CD14-positive monocyte (primary cell): ENCODE data around the gene HS1BP3. TPM values are rescaled to one million over a fixed set of nuclear protein-coding genes. Genes with fewer than 3 reads are reported as not detected.

ENCODE experiments used
- DNase-seq, 3 donors: peaks; one replicate each; pipeline ENCODE4 v3.0.0-alpha.2; 2011 to 2022
- H2AFZ ChIP-seq: 2 replicates; pipeline ENCODE4 v1.6.0; 2012; ENCODE audit warnings: mild to moderate bottlenecking, low read depth, low read length, inconsistent platforms; ENCODE audit not compliant: insufficient read depth, poor library complexity, severe bottlenecking
- H3K27ac ChIP-seq, 2 donors: 1 replicate in 1 of 2; 2 replicates in 1 of 2; pipeline ENCODE4 v1.5.1; 2012 to 2013; ENCODE audit warnings: low read length in 2 of 2, control low read depth in 1 of 2, inconsistent platforms in 1 of 2, low read depth in 1 of 2, mild to moderate bottlenecking in 1 of 2
- H3K27me3 ChIP-seq, 2 donors: one replicate each; pipeline versions ENCODE4 v1.6.0 to v1.6.1; 2011 to 2013; ENCODE audit warnings: low read length in 2 of 2; ENCODE audit not compliant: control insufficient read depth in 2 of 2, insufficient read depth in 2 of 2
- H3K36me3 ChIP-seq, 2 donors: replicated peaks in 1 of 2; 1 replicate in 1 of 2; 2 replicates in 1 of 2; pipeline versions ENCODE4 v1.5.1 to v1.6.1; 2012 to 2013; ENCODE audit warnings: low read length in 2 of 2, control low read depth in 1 of 2, inconsistent platforms in 1 of 2, mild to moderate bottlenecking in 1 of 2; ENCODE audit not compliant: insufficient read depth in 2 of 2, control insufficient read depth in 1 of 2
- H3K4me1 ChIP-seq, 2 donors: 1 replicate in 1 of 2; 2 replicates in 1 of 2; pipeline versions ENCODE4 v1.5.1 to v1.6.1; 2012 to 2013; ENCODE audit warnings: low read length in 2 of 2, control low read depth in 1 of 2, inconsistent platforms in 1 of 2, mild to moderate bottlenecking in 1 of 2, moderate library complexity in 1 of 2; ENCODE audit not compliant: insufficient read depth in 2 of 2, control insufficient read depth in 1 of 2
- H3K4me2 ChIP-seq: replicated peaks from 2 replicates; pipeline ENCODE3; 2012; ENCODE audit warnings: low read length, moderate library complexity, mild to moderate bottlenecking; ENCODE audit not compliant: poor library complexity, severe bottlenecking; ENCODE audit errors: extremely low read depth
- H3K4me3 ChIP-seq, 3 experiments: fragments of 200-600 bp in 1 of 3; sonication (generic) in 1 of 3; replicated peaks in 1 of 3; 1 replicate in 2 of 3; 2 replicates in 1 of 3; pipeline ENCODE4 v1.5.1; 2011 to 2013; ENCODE audit warnings: low read length in 3 of 3, mild to moderate bottlenecking in 3 of 3, control low read depth in 2 of 3, low read depth in 2 of 3, inconsistent platforms in 1 of 3, moderate library complexity in 1 of 3
- H3K79me2 ChIP-seq: 2 replicates; pipeline ENCODE4 v1.6.0; 2012; ENCODE audit warnings: mild to moderate bottlenecking, control low read depth, inconsistent platforms, low read length, moderate library complexity; ENCODE audit not compliant: insufficient read depth
- H3K9ac ChIP-seq: 2 replicates; pipeline ENCODE4 v1.6.0; 2017; ENCODE audit warnings: low read length, mild to moderate bottlenecking; ENCODE audit not compliant: insufficient read depth, poor library complexity, severe bottlenecking
- H3K9me3 ChIP-seq, 2 donors: replicated peaks in 1 of 2; 1 replicate in 1 of 2; 2 replicates in 1 of 2; pipeline versions ENCODE4 v1.5.1 to v1.6.1; 2012 to 2013; ENCODE audit warnings: low read length in 2 of 2, control low read depth in 1 of 2; ENCODE audit not compliant: control insufficient read depth in 1 of 2, insufficient read depth in 1 of 2
- H4K20me1 ChIP-seq: 2 replicates; pipeline ENCODE4 v1.6.0; 2012; ENCODE audit warnings: mild to moderate bottlenecking, low read length, control low read depth, moderate library complexity; ENCODE audit not compliant: insufficient read depth
- H3K27ac Mint-ChIP-seq, 7 donors: one replicate each; pipeline ENCODE4 v1.8.0; 2020; ENCODE audit warnings: mild to moderate bottlenecking in 7 of 7, mixed read lengths in 7 of 7, moderate library complexity in 6 of 7, inconsistent platforms in 2 of 7
- H3K27me3 Mint-ChIP-seq, 3 donors: one replicate each; pipeline ENCODE4 v1.8.0; 2021 to 2022; ENCODE audit warnings: low read depth in 3 of 3, mild to moderate bottlenecking in 3 of 3, mixed read lengths in 3 of 3, moderate library complexity in 3 of 3, inconsistent platforms in 1 of 3
- H3K36me3 Mint-ChIP-seq, 2 donors: one replicate each; pipeline ENCODE4 v1.8.0; 2020; ENCODE audit warnings: mixed read lengths in 2 of 2, inconsistent platforms in 1 of 2, mild to moderate bottlenecking in 1 of 2
- H3K4me1 Mint-ChIP-seq: one replicate; pipeline ENCODE4 v1.8.0; 2020; ENCODE audit warnings: mild to moderate bottlenecking, mixed read lengths
- H3K4me3 Mint-ChIP-seq, 2 donors: one replicate each; pipeline ENCODE4 v1.8.0; 2020; ENCODE audit warnings: mild to moderate bottlenecking in 2 of 2, mixed read lengths in 2 of 2, moderate library complexity in 1 of 2
- H3K9me3 Mint-ChIP-seq, 7 donors: one replicate each; pipeline ENCODE4 v1.8.0; 2020 to 2022; ENCODE audit warnings: mixed read lengths in 7 of 7, mild to moderate bottlenecking in 6 of 7, moderate library complexity in 6 of 7, inconsistent platforms in 2 of 7
- CTCF ChIP-seq: fragments of 200-600 bp; IDR thresholded peaks from one replicate; pipeline ENCODE4 v1.8.0; 2022; ENCODE audit warnings: antibody characterized with exemption, mild to moderate bottlenecking
- WGBS: methylation state at CpG from one replicate; pipeline ENCODE4 v1.1.5; 2013; ENCODE audit warnings: missing lambda C conversion rate; ENCODE audit not compliant: insufficient coverage; 5-methylcytosine and 5-hydroxymethylcytosine counted together
- intact Hi-C, 2 donors: fragments of 100-400 bp; cut with micrococcal nuclease; formaldehyde crosslinking; loops; one replicate each; pipeline versions ENCODE4 v1.15.0 to v1.15.1; 2023
- polyA plus RNA-seq, 3 donors: library from polyadenylated mRNA; depleted of rRNA in 1 of 3; unstranded in 2 of 3; stranded (reverse) in 1 of 3; fragments of 300-500 nt in 2 of 3; fragments of >200 nt in 1 of 3; fragmentation: Illumina TruSeq in 2 of 3; gene quantifications; 1 replicate in 2 of 3; 2 replicates in 1 of 3; pipeline ENCODE4 v1.2.3, GENCODE V29; 2012 to 2021

Gene HS1BP3
- polyA plus RNA-seq, 3 donors: 45.1 to 48.9 (median 45.4) TPM

DNA sequence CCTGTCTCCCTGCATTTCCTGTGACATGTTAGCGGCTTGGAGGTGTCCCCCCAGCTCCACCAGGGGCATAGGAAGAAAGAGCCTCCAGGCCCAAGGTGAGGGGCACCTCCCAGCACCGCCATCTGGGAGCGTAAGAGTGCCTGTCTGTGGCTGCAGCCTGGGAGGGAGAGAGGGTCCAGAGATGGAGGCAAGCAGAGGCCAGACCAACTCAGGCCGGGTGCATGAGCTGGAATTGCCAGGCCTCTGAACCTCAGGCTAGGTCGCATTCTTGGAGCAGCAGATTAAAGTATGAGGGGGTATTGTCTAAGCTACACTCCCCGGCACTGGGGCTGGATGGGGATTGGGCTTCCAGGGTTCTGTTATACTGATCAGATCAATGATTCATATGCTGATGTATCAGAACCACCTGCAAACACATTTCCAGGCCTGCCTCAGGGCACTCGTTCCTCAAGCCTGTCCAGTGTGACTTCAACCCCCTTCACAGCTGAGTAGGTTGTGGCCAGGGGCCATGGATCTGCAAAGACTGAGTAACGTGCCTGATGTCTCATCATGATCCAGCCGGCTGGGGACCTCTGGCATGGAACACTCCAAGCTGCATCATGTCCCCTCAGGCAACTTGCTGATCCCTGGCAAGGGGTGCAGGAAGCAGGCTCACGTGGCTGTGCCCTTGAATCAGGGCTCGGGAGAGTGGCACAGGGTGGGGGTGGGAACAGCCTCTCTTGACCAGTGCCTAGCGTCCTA, 73.2 kb downstream of the HS1BP3 start:
- peaks cover 11% of the 10 kb centered on the region for H3K4me1 Mint-ChIP-seq
- DNase-seq: no peak
- Histone ChIP-seq H3K36me3 (no peaks in the 10 kb centered on the region), H3K79me2 (no peaks in the 10 kb centered on the region), H3K9ac (no peak overlapping the region), H3K9me3 (peaks cover 5 to 8% of the 10 kb centered on the region in 2 donors), H2AFZ (no peak overlapping the region), H4K20me1 (no peaks in the 10 kb centered on the region), H3K4me1 (peaks cover 7 to 10% of the 10 kb centered on the region in 2 donors), H3K4me3 (no peak overlapping the region), H3K27me3 (no peaks in the 10 kb centered on the region), H3K27ac (no peak overlapping the region), H3K4me2 (no peak overlapping the region)
- H3K27ac Mint-ChIP-seq: peak overlapping the region in 1 of 7 donors; percentile 63
- intact Hi-C loops: no loop called here
- no peak for TF ChIP-seq CTCF
- no peaks in the 10 kb centered on the region for H3K27me3 Mint-ChIP-seq
- H3K4me3 Mint-ChIP-seq: no peak overlapping the region
- peaks cover 2 to 13% (median 8%) of the 10 kb centered on the region in 7 donors for H3K9me3 Mint-ChIP-seq
- 98% methylated on average over 6 of the region's 12 CpGs for WGBS
- H3K36me3 Mint-ChIP-seq: no peaks in the 10 kb centered on the region

- H3K27ac ChIP-seq: no peak overlapping the region
- Mint-ChIP-seq H3K4me1 (peaks cover 11% of the 10 kb centered on the region), H3K36me3 (no peaks in the 10 kb centered on the region), H3K4me3 (peak overlapping the region; percentile 15 to 20), H3K27ac (peak overlapping the region in 5 of 7 donors; percentile 18 to 58 (median 43)), H3K9me3 (peaks cover 0 to 9% (median 4%) of the 10 kb centered on the region in 7 donors), H3K27me3 (no peaks in the 10 kb centered on the region)
- H2AFZ ChIP-seq: peak overlapping the region; percentile 32
- peak; percentile 29 to 46 (median 38) for DNase-seq
- no peaks in the 10 kb centered on the region for H4K20me1 ChIP-seq
- H3K9ac ChIP-seq: no peak overlapping the region
- 57% methylated on average over 2 of the region's 5 CpGs for WGBS
- intact Hi-C loops: no loop called here
- H3K4me1 ChIP-seq: peaks cover 7 to 10% of the 10 kb centered on the region in 2 donors
- TF ChIP-seq CTCF: no peak
- peak overlapping the region; percentile 28 for H3K4me2 ChIP-seq
- peaks cover 2% of the 10 kb centered on the region in 2 donors for H3K9me3 ChIP-seq
- H3K4me3 ChIP-seq: peak overlapping the region in 1 of 3 experiments; percentile 40
- H3K27me3 ChIP-seq: no peaks in the 10 kb centered on the region
- H3K79me2 ChIP-seq: no peaks in the 10 kb centered on the region
- no peaks in the 10 kb centered on the region for H3K36me3 ChIP-seq
These were observed 74.2 kb downstream of the HS1BP3 start for GRCh38 chr2:20576598-20577115.
